ENCODE data around the gene GLIS1.

Gene GLIS1

GRCh38 chr1:53619367-53620060 lies 119.5 kb downstream of the GLIS1 start:
- no peak for DNase-seq (ENCODE audit: low read depth in 1 of 2, low spot score in 1 of 2)

DNA sequence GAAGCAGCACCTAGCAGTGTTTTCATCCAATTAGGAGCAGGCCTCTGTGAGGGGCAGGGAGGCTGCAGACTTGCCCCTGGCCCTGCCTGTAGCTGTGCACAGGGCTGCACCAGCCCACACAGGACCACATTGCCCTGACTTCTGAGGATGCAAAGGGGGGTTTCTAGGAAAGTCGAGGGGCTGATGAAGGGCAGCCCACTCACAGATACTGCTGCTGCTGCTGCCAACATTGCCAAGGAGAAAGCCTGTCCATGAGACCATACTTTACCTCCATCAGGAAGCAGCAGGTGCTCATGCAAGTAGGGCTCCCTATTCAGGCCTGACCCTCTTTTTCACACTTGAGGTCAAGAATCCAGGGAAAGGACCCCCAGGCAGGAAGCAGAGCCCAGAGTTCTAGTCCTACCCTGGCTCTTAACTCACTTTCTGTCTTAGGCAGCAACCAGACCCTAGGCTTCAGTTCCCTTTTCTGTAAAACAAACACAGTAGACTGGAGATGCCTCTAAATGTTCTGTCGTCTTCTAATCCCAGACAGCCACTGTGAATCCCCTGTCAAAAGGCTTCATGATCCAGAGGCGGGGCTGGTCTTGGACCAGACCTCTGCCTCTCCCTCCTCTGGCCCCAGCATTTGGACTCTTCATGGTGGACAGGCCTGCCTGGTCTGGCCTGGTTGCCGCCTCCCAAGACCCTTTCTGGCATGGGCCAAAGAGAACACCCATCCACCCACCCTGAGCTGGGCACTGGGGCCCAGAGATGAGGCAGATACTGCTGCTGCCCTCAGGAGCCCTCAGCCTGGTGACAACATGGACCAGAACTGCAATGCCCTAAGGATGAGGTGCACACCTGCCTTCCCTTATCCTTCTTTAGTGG lies 120.2 kb downstream of the GLIS1 start:
- DNase-seq (ENCODE audit: low read depth in 1 of 2, low spot score in 1 of 2), result no peak

- no peak for DNase-seq (ENCODE audit: low read depth in 1 of 2, low spot score in 1 of 2)
Observed at GRCh38 chr1:53617851-53618499, 121.0 kb downstream of the GLIS1 start.

GRCh38 chr1:53617382-53617781 lies 121.6 kb downstream of the GLIS1 start:
- no peak for DNase-seq (ENCODE audit: low read depth in 1 of 2, low spot score in 1 of 2)

GRCh38 chr1:53616927-53617326 lies 122.0 kb downstream of the GLIS1 start:
- no peak for DNase-seq (ENCODE audit: low read depth in 1 of 2, low spot score in 1 of 2)

- DNase-seq (ENCODE audit: low read depth in 1 of 2, low spot score in 1 of 2), result no peak
Observed at GRCh38 chr1:53616511-53616910, 122.5 kb downstream of the GLIS1 start.

DNA sequence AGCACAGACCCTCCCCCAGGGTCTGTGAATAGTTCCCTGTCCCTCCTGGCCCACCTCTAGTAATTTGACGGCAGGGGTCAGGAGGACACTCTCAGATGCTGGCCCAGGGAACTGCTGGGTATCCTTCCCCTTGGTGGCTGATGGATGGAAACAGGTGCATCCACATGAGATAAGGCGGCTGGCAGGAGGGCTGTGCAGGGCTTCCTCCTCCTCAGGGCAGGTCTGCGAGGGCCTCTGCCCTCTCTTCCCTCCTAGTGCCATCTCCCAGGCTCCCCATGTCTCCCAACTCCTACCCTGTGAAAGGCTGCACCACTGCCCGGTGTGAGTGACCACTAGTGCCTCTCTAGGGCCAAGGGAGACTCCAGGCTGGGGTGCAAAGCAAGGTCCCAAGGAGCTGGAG lies 123.9 kb downstream of the GLIS1 start:
- DNase-seq (ENCODE audit: low read depth in 1 of 2, low spot score in 1 of 2), result no peak

DNA sequence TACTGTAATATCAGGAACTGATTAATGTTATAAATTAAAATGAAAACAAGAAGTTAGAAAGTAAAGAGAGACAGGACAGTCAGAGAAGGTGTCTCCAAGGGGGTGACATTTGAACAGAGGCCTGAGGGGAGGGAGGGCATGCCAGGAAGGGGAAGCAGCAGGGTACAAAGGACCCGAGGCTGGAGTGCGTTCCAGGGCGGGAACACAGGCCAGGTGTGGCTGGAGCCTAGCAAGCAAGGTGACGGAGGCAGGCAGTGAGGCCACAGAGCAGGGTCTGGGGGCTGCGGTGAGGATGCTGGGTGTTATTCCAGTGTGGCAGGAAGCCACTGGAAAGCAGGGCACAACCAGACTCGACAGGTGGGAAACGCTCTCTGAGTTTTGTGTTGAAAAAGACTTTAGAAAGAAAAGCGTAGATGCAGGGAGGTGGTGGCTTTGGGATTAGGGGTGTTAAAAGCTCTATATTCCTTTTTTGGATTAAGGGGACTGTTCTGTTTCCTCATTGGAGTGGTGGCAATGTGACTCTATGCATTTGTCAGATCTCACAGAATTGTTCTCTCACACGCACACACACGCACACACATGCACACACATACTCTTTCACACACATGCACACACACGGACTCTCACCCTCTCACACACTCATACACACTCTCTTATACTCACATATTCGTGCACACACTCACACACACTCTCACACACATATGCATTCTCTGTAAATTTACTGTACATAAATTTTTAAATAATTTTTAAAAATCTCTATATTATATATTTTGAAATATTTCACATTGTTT lies 124.5 kb downstream of the GLIS1 start:
- DNase-seq (ENCODE audit: low read depth in 1 of 2, low spot score in 1 of 2), result no peak

- no peak for DNase-seq (ENCODE audit: low read depth in 1 of 2, low spot score in 1 of 2)
Observed at GRCh38 chr1:53608676-53609075, 130.3 kb downstream of the GLIS1 start.

GRCh38 chr1:53608071-53608470 lies 130.9 kb downstream of the GLIS1 start:
- no peak for DNase-seq (ENCODE audit: low read depth in 1 of 2, low spot score in 1 of 2)

DNA sequence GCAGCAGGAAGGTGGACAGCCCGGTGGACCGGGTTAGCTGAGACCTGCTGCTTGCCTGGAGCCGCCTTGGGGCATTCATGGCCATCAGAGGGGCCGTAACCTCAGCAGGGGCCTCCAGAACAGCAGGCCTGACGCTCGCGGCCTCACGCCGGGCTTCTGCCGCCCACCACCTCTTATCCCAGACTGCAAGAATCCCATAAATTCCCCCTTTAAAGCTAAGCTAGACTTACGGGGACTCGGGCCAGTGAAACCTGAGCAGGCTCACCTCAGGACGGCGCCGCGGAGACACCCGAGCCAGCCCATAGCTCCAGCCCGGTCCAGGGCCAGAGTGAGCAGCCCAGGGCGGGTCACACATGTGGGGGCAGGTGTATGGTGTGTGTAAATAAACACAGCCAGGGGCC lies 132.3 kb downstream of the GLIS1 start:
- no peak for DNase-seq (ENCODE audit: low read depth in 1 of 2, low spot score in 1 of 2)

DNA sequence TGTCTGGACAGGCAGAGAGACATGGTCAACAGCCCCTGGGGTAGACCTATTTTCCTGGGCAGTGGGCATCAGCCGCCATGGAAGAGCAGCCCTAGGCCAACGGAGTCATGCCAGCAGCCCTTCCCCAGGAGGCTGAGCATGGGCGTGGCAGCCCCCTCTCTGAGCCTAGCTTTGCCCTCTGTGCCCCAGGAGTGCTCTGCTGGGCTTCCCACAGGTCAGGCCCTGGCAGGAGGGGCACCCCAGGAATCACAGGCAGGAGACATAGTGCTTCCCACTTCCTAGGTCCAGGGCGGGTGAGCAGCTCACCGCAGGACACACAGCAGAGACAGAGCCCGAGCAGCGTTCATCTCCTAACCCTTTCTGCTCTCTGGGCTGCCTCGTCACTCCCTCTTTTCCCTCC lies 132.8 kb downstream of the GLIS1 start:
- DNase-seq (ENCODE audit: low read depth in 1 of 2, low spot score in 1 of 2), result no peak

- no peak for DNase-seq (ENCODE audit: low read depth in 1 of 2, low spot score in 1 of 2)
Observed at GRCh38 chr1:53605181-53605580, 133.8 kb downstream of the GLIS1 start.

DNA sequence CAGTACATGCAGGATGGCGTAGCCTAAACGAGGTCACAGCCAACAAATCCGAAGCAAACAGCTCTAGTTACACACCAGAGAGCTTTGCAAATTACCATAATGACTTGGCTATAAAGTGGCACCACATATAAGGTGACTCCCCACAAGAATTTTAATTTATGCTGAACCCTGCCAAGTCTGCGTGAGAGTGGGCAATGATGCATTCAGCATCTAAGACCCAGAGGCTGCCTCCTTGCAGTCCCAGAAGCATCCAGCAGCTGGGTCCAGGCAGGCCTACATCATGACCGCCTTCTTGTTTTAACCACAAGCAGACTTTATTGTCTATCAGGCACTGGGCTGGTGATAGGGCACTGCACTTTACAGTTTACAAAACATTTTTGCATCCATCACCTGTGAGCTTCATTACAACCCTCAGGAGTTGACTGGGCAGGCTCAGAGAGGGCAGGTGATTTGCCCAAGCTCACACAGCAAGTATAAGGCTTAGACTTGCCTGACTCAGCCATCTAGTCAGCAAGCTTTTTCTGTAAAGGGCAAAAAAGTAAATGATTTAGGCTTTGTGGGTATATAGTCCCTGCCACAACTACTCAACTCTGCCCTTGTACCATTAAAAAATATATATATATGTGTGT lies 134.6 kb downstream of the GLIS1 start:
- no peak for DNase-seq (ENCODE audit: low read depth in 1 of 2, low spot score in 1 of 2)

GRCh38 chr1:53603431-53603830 lies 135.5 kb downstream of the GLIS1 start:
- no peak for DNase-seq (ENCODE audit: low read depth in 1 of 2, low spot score in 1 of 2)

- no peak for DNase-seq (ENCODE audit: low read depth in 1 of 2, low spot score in 1 of 2)
Observed at GRCh38 chr1:53601867-53602775, 136.8 kb downstream of the GLIS1 start.

GRCh38 chr1:53601031-53601745 lies 137.8 kb downstream of the GLIS1 start:
- DNase-seq (ENCODE audit: low read depth in 1 of 2, low spot score in 1 of 2), result no peak

- DNase-seq (ENCODE audit: low read depth in 1 of 2, low spot score in 1 of 2), result no peak
Observed at GRCh38 chr1:53600561-53600960, 138.4 kb downstream of the GLIS1 start.

GRCh38 chr1:53600001-53600400 lies 139.0 kb downstream of the GLIS1 start:
- no peak for DNase-seq (ENCODE audit: low read depth in 1 of 2, low spot score in 1 of 2)

Data from activated T-helper 1 cell treated with anti-CD3 and anti-CD28 coated beads, Interleukin-2, amount 50 U/mL, for 16 hours (primary cell).